A673 (cell line): ENCODE results near the gene TULP3. TPM values are rescaled to one million over a fixed set of nuclear protein-coding genes. Genes with fewer than 3 reads are reported as not detected.

Experiments used
- BruUV-seq: library from RNA; stranded (reverse); fragments of 400-500 nt; replicated peaks from 2 replicates; lab custom pipeline; 2021; lab: Mats Ljungman, UMichigan
- CTCF ChIA-PET: fragments of 300-600 bp; sonication (Branson Sonifier 250); formaldehyde crosslinking; loops from one replicate; lab custom pipeline; 2022; ENCODE audit warnings: antibody characterized with exemption; lab: Charles Lee
- POLR2A ChIA-PET: fragments of 300-600 bp; sonication (Branson Sonifier 250); formaldehyde crosslinking; loops from one replicate; lab custom pipeline; 2022; ENCODE audit warnings: antibody characterized with exemption; ENCODE audit not compliant: low non-redundant PET; lab: Charles Lee
- DNase-seq: peaks from one replicate; pipeline ENCODE4 v3.0.0-alpha.2; 2015; ENCODE audit warnings: low spot score
- H3K27ac ChIP-seq: fragments of 200-600 bp; sonication (generic); 2 replicates; pipeline ENCODE4 v1.5.1; 2016; ENCODE audit warnings: mixed run types, low read depth, mild to moderate bottlenecking, mixed read lengths, antibody characterized with exemption, low read length; ENCODE audit not compliant: poor library complexity, severe bottlenecking
- H3K27me3 ChIP-seq: fragments of 200-600 bp; sonication (generic); replicated peaks from 2 replicates; pipeline ENCODE4 v1.6.1; 2017; ENCODE audit warnings: mixed run types, low read depth, mild to moderate bottlenecking, mixed read lengths, antibody characterized with exemption, low read length; ENCODE audit not compliant: insufficient read depth, poor library complexity
- H3K36me3 ChIP-seq: fragments of 200-600 bp; sonication (generic); 2 replicates; pipeline ENCODE4 v1.6.1; 2016; ENCODE audit warnings: mixed run types, mild to moderate bottlenecking, mixed read lengths, antibody characterized with exemption, low read length; ENCODE audit not compliant: insufficient read depth, poor library complexity, severe bottlenecking
- H3K4me1 ChIP-seq: fragments of 200-600 bp; sonication (generic); 2 replicates; pipeline ENCODE4 v1.6.1; 2017; ENCODE audit warnings: mixed run types, mild to moderate bottlenecking, mixed read lengths, antibody characterized with exemption, low read length; ENCODE audit not compliant: insufficient read depth, poor library complexity, severe bottlenecking
- H3K4me3 ChIP-seq: fragments of 200-600 bp; sonication (generic); 2 replicates; pipeline ENCODE4 v1.5.1; 2016; ENCODE audit warnings: low read depth, mixed run types, mild to moderate bottlenecking, mixed read lengths, low read length; ENCODE audit not compliant: poor library complexity, severe bottlenecking
- H3K9me3 ChIP-seq: fragments of 200-600 bp; sonication (generic); 2 replicates; pipeline ENCODE4 v1.6.1; 2016; ENCODE audit warnings: mixed run types, low read depth, mild to moderate bottlenecking, mixed read lengths, antibody characterized with exemption, low read length; ENCODE audit not compliant: poor library complexity, severe bottlenecking
- EZH2 ChIP-seq: fragments of 200-600 bp; sonication (generic); IDR thresholded peaks from 2 replicates; pipeline ENCODE4 v1.6.1; 2017; ENCODE audit warnings: borderline replicate concordance, low read depth, mild to moderate bottlenecking, mixed read lengths, antibody characterized with exemption, low read length; ENCODE audit not compliant: poor library complexity, severe bottlenecking
- intact Hi-C: fragments of 100-400 bp; cut with micrococcal nuclease; formaldehyde crosslinking; loops from one replicate; pipeline ENCODE4 v1.10.0; 2022; ENCODE audit not compliant: unreplicated experiment
- total RNA-seq: library from RNA; stranded (reverse); gene quantifications from 2 replicates; pipeline ENCODE4 v1.2.3, GENCODE V29; 2021
- TF ChIP-seq, protein P1 (sequence below): fragments of 300-800, 200-600 bp; sonication (generic); conservative IDR thresholded peaks from 2 replicates; pipeline ENCODE4 v1.5.1; 2017; ENCODE audit warnings: low read depth, mild to moderate bottlenecking, antibody characterized with exemption, low read length, moderate library complexity, mixed read lengths

TULP3 gene
- total RNA-seq, 1 experiment from 2014 or later = 48.1 TPM

GRCh38 chr12:2986876-2987275 lies 96.2 kb downstream of the TULP3 start:
- no peak overlapping the region for H3K4me3 ChIP-seq
- intact Hi-C loops = no loop called here
- H3K27me3 ChIP-seq = no peaks in the 10 kb centered on the region
- ChIA-PET POLR2A (no interaction called here), CTCF (no interaction called here)
- TF ChIP-seq EZH2 = no peak
- TF ChIP-seq, protein P1, sequence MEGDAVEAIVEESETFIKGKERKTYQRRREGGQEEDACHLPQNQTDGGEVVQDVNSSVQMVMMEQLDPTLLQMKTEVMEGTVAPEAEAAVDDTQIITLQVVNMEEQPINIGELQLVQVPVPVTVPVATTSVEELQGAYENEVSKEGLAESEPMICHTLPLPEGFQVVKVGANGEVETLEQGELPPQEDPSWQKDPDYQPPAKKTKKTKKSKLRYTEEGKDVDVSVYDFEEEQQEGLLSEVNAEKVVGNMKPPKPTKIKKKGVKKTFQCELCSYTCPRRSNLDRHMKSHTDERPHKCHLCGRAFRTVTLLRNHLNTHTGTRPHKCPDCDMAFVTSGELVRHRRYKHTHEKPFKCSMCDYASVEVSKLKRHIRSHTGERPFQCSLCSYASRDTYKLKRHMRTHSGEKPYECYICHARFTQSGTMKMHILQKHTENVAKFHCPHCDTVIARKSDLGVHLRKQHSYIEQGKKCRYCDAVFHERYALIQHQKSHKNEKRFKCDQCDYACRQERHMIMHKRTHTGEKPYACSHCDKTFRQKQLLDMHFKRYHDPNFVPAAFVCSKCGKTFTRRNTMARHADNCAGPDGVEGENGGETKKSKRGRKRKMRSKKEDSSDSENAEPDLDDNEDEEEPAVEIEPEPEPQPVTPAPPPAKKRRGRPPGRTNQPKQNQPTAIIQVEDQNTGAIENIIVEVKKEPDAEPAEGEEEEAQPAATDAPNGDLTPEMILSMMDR = no peak
- peaks cover 6% of the 10 kb centered on the region for H3K9me3 ChIP-seq
- BruUV-seq = no TSS peak
- H3K27ac ChIP-seq = no peak overlapping the region
- no peaks in the 10 kb centered on the region for H3K36me3 ChIP-seq
- no peaks in the 10 kb centered on the region for H3K4me1 ChIP-seq
- no peak for DNase-seq

DNA sequence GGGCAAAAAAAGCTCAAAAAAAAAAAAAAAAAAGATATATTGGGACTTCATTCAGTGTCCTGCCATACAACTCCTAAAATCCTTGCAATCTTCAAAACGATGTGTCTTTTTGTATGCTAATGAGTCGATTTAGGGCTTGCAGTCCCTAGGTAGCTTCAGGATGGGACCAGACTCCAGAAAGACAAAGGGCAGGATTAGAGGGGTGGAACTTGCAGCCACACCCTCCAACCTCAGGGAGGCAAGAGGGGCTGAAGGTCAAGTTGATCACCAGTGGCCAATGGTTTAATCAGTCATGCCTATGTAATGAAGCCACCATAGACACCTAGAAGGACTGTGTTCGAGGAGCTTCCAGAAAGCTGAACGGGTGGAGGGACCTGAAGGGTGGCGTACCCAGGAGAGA lies 97.8 kb downstream of the TULP3 start:
- no peak for DNase-seq
- no peak overlapping the region for H3K27ac ChIP-seq

More for the DNA sequence above, 97.8 kb downstream of the TULP3 start:
- peaks cover 6% of the 10 kb centered on the region for H3K9me3 ChIP-seq
- ChIA-PET POLR2A (no interaction called here), CTCF (interaction anchor here (0.6 kb wide), 2 partner anchors 30 to 85 kb away, joined by 3 to 5 read pairs; no protein-coding TSS in a partner anchor)
- H3K36me3 ChIP-seq = no peaks in the 10 kb centered on the region
- no peak overlapping the region for H3K4me3 ChIP-seq
- H3K4me1 ChIP-seq = no peaks in the 10 kb centered on the region
- intact Hi-C loops = no loop called here
- no TSS peak for BruUV-seq
- TF ChIP-seq EZH2 = no peak
- TF ChIP-seq, protein P1 = no peak
- no peaks in the 10 kb centered on the region for H3K27me3 ChIP-seq

Other genes with a start within 250 kb of the TULP3 start
- gene FKBP4, start 95.9 kb upstream of the TULP3 start, total RNA-seq = 187 and 196 TPM in 2 replicates
- gene ITFG2, start 78.2 kb upstream of the TULP3 start, total RNA-seq = 37.8 and 39.2 TPM in 2 replicates
- 0.28 and 0.39 TPM in 2 replicates for gene NRIP2, start 55.9 kb upstream of the TULP3 start, total RNA-seq
- gene TEX52, start 33.9 kb upstream of the TULP3 start, total RNA-seq = 0.44 TPM in 1 of 2 replicates, not detected in the other
- gene FOXM1, start 13.7 kb upstream of the TULP3 start, total RNA-seq = 198 and 200 TPM in 2 replicates
- 71.7 and 79.9 TPM in 2 replicates for gene RHNO1, start 13.7 kb upstream of the TULP3 start, total RNA-seq
- 35.0 and 39.8 TPM in 2 replicates for gene TEAD4, start 68.5 kb downstream of the TULP3 start, total RNA-seq
- 35.5 and 41.9 TPM in 2 replicates for gene TSPAN9, start 186.5 kb downstream of the TULP3 start, total RNA-seq